ENCODE results near the gene SYTL3. TPM values are rescaled to one million over a fixed set of nuclear protein-coding genes. Genes with fewer than 3 reads are reported as not detected.

SYTL3 gene
- total and polyA plus RNA-seq, 2 of the 8 experiments (the other 6 are each of a cell fraction or from before 2014, with no cell fraction given), result 0.27 to 0.99 TPM

DNA sequence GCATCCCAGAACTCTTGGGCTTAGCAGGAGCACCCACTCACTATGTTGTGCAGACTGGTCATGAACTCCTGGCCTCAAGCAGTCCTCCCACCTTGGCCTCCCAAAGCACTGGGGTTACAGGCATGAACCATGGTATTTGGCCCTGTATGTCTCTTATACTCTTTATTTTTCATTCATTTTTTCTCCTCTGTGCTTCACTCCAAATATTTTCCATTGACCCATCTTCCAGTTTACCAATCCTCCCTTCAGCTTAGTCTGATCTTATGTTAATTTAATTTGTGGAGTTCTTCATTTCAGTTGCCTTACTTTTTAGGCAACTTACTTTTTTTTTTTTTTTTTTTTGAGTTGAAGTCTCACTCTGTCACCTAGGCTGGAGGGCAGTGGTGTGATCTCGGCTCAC, 89.8 kb downstream of the SYTL3 start (continued):
- TF ChIP-seq, protein P1, sequence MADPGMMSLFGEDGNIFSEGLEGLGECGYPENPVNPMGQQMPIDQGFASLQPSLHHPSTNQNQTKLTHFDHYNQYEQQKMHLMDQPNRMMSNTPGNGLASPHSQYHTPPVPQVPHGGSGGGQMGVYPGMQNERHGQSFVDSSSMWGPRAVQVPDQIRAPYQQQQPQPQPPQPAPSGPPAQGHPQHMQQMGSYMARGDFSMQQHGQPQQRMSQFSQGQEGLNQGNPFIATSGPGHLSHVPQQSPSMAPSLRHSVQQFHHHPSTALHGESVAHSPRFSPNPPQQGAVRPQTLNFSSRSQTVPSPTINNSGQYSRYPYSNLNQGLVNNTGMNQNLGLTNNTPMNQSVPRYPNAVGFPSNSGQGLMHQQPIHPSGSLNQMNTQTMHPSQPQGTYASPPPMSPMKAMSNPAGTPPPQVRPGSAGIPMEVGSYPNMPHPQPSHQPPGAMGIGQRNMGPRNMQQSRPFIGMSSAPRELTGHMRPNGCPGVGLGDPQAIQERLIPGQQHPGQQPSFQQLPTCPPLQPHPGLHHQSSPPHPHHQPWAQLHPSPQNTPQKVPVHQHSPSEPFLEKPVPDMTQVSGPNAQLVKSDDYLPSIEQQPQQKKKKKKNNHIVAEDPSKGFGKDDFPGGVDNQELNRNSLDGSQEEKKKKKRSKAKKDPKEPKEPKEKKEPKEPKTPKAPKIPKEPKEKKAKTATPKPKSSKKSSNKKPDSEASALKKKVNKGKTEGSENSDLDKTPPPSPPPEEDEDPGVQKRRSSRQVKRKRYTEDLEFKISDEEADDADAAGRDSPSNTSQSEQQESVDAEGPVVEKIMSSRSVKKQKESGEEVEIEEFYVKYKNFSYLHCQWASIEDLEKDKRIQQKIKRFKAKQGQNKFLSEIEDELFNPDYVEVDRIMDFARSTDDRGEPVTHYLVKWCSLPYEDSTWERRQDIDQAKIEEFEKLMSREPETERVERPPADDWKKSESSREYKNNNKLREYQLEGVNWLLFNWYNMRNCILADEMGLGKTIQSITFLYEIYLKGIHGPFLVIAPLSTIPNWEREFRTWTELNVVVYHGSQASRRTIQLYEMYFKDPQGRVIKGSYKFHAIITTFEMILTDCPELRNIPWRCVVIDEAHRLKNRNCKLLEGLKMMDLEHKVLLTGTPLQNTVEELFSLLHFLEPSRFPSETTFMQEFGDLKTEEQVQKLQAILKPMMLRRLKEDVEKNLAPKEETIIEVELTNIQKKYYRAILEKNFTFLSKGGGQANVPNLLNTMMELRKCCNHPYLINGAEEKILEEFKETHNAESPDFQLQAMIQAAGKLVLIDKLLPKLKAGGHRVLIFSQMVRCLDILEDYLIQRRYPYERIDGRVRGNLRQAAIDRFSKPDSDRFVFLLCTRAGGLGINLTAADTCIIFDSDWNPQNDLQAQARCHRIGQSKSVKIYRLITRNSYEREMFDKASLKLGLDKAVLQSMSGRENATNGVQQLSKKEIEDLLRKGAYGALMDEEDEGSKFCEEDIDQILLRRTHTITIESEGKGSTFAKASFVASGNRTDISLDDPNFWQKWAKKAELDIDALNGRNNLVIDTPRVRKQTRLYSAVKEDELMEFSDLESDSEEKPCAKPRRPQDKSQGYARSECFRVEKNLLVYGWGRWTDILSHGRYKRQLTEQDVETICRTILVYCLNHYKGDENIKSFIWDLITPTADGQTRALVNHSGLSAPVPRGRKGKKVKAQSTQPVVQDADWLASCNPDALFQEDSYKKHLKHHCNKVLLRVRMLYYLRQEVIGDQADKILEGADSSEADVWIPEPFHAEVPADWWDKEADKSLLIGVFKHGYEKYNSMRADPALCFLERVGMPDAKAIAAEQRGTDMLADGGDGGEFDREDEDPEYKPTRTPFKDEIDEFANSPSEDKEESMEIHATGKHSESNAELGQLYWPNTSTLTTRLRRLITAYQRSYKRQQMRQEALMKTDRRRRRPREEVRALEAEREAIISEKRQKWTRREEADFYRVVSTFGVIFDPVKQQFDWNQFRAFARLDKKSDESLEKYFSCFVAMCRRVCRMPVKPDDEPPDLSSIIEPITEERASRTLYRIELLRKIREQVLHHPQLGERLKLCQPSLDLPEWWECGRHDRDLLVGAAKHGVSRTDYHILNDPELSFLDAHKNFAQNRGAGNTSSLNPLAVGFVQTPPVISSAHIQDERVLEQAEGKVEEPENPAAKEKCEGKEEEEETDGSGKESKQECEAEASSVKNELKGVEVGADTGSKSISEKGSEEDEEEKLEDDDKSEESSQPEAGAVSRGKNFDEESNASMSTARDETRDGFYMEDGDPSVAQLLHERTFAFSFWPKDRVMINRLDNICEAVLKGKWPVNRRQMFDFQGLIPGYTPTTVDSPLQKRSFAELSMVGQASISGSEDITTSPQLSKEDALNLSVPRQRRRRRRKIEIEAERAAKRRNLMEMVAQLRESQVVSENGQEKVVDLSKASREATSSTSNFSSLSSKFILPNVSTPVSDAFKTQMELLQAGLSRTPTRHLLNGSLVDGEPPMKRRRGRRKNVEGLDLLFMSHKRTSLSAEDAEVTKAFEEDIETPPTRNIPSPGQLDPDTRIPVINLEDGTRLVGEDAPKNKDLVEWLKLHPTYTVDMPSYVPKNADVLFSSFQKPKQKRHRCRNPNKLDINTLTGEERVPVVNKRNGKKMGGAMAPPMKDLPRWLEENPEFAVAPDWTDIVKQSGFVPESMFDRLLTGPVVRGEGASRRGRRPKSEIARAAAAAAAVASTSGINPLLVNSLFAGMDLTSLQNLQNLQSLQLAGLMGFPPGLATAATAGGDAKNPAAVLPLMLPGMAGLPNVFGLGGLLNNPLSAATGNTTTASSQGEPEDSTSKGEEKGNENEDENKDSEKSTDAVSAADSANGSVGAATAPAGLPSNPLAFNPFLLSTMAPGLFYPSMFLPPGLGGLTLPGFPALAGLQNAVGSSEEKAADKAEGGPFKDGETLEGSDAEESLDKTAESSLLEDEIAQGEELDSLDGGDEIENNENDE (IDR thresholded peaks at IDR 0.05; ENCODE audit: insufficient replicate concordance, low read length), result no peak
- TF ChIP-seq HDAC6 (IDR thresholded peaks at IDR 0.05; ENCODE audit: low read depth, low read length), result no peak
